ENCODE measurements around the gene CASQ1. TPM values are rescaled to one million over a fixed set of nuclear protein-coding genes. Genes with fewer than 3 reads are reported as not detected.

The CASQ1 gene
- total RNA-seq, 1 donor from 2014 or later: 0.25 TPM

DNA sequence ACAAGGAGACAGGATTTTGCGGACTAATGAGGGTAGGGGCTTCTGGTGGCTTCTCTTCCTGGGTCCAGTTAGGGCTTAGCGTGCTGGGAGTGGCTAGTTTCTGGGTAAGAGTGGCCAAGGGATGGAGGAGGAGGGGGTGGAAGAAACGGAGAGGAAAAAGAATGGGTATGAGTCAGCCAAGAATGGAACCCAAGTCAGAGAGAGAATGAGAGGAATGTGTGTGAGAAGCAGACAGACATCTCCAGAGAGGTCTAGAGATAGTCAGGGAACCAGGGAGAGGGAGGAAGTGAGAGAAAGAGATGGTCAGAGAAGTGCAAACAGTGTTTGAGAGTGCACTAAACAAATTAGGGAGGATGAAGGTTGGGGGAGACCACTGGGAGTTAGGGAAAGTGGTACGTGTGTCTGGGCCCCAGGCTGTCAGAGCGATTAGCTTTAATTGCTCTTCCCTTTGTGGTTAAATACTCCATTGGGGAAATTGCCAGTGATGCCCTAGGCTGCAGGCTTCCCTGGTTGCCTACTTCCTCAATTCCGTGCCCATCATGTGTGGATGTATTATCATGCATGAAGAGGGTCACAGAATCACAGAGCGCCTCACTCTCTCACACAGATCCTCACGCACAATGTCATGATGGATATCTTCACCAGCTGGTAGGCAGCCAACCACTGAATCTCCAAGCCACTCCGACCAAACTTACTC, 16.2 kb downstream of the CASQ1 start:
- H3K9me3 Mint-ChIP-seq (ENCODE audit: low read depth): no peaks in the 10 kb centered on the region
- no peak for DNase-seq (ENCODE audit: low spot score)
- H3K4me1 Mint-ChIP-seq (ENCODE audit: low read depth): peaks cover 64% of the 10 kb centered on the region
- peak overlapping the region; percentile 89 for H3K4me3 Mint-ChIP-seq (ENCODE audit: unreplicated experiment)
- no peaks in the 10 kb centered on the region for H3K27me3 Mint-ChIP-seq (ENCODE audit: low read depth)
- peak overlapping the region; percentile 99 for H3K27ac Mint-ChIP-seq (ENCODE audit: unreplicated experiment)
- TF ChIP-seq, protein P1, sequence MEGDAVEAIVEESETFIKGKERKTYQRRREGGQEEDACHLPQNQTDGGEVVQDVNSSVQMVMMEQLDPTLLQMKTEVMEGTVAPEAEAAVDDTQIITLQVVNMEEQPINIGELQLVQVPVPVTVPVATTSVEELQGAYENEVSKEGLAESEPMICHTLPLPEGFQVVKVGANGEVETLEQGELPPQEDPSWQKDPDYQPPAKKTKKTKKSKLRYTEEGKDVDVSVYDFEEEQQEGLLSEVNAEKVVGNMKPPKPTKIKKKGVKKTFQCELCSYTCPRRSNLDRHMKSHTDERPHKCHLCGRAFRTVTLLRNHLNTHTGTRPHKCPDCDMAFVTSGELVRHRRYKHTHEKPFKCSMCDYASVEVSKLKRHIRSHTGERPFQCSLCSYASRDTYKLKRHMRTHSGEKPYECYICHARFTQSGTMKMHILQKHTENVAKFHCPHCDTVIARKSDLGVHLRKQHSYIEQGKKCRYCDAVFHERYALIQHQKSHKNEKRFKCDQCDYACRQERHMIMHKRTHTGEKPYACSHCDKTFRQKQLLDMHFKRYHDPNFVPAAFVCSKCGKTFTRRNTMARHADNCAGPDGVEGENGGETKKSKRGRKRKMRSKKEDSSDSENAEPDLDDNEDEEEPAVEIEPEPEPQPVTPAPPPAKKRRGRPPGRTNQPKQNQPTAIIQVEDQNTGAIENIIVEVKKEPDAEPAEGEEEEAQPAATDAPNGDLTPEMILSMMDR (IDR thresholded peaks at IDR 0.05): no peak
- peaks cover 21% of the 10 kb centered on the region for H3K36me3 Mint-ChIP-seq (ENCODE audit: low read depth)

DNA sequence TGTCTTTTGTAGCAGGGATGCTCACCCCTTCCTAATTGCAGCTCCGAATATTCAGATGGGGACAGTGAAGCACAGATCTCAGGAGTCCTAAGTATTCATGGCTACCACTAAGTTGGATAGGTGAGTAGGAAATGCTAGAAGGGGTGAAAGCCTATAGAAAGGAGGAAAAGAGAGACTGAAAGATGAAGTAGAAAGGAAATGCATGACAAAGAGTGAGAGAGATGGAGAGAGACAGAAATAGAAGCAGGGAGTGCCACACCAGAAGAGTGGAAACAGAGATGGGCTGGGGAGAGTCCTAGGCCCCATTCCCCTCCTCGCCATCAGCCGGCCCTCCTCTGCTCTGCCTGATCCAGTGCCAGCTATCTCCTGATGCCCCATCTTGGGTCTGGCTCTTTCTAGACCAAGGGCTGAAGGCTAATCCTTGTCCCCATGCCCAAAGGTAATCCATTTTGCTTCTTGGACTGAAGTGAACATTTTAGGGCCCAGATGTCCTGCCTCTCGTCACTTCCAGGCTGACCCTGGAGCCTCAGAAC, 16.8 kb downstream of the CASQ1 start:
- peak overlapping the region; percentile 99 for H3K27ac Mint-ChIP-seq (ENCODE audit: unreplicated experiment)
- peaks cover 64% of the 10 kb centered on the region for H3K4me1 Mint-ChIP-seq (ENCODE audit: low read depth)
- no peaks in the 10 kb centered on the region for H3K9me3 Mint-ChIP-seq (ENCODE audit: low read depth)
- H3K36me3 Mint-ChIP-seq (ENCODE audit: low read depth): peaks cover 24% of the 10 kb centered on the region
- DNase-seq (ENCODE audit: low spot score): no peak
- peak overlapping the region; percentile 89 for H3K4me3 Mint-ChIP-seq (ENCODE audit: unreplicated experiment)
- TF ChIP-seq, protein P1 (IDR thresholded peaks at IDR 0.05): no peak
- H3K27me3 Mint-ChIP-seq (ENCODE audit: low read depth): no peaks in the 10 kb centered on the region

DNA sequence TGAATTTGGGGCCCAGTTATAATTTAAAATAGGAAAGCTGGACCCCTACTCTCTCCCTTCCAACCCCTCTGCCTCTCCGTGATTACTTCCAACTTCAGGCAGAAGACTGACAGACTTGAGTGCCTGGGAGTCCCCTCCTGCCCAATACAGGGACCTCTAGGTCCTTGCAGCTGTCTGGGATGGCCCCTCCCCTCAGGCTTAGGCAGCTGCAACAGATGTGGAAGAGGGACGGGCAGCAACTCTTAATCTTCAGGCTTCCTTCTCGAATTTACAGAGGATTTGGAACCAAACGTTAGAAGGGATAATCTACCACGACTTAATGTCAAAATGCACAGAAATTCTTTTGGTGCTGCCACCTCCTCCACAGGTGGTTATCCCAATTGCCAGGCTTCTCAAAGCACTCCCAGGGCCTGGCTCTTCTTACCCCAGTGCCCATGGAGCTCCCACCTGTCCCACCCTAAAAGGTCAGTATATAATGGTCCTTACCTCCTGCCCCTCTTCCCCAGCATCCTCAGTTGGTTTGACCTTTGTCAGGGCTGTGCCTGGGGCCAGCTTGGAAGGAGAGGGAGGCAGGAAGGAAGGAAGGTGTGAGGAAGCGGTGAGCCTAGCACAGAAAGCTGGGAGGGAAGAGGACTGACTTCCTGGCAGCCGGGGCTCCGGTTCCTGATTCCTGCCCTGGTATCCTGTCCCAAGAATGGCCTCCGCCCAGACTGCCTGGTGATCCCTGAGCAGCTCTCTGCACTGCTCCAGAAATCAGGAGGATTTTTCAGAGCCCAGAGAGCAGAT, 17.6 kb downstream of the CASQ1 start:
- H3K27ac Mint-ChIP-seq (ENCODE audit: unreplicated experiment): peak overlapping the region; percentile 99
- TF ChIP-seq, protein P1 (IDR thresholded peaks at IDR 0.05): no peak
- no peaks in the 10 kb centered on the region for H3K9me3 Mint-ChIP-seq (ENCODE audit: low read depth)
- no peaks in the 10 kb centered on the region for H3K27me3 Mint-ChIP-seq (ENCODE audit: low read depth)
- no peak overlapping the region for H3K4me3 Mint-ChIP-seq (ENCODE audit: unreplicated experiment)
- no peak for DNase-seq (ENCODE audit: low spot score)
- H3K36me3 Mint-ChIP-seq (ENCODE audit: low read depth): peaks cover 30% of the 10 kb centered on the region
- peaks cover 64% of the 10 kb centered on the region for H3K4me1 Mint-ChIP-seq (ENCODE audit: low read depth)

DNA sequence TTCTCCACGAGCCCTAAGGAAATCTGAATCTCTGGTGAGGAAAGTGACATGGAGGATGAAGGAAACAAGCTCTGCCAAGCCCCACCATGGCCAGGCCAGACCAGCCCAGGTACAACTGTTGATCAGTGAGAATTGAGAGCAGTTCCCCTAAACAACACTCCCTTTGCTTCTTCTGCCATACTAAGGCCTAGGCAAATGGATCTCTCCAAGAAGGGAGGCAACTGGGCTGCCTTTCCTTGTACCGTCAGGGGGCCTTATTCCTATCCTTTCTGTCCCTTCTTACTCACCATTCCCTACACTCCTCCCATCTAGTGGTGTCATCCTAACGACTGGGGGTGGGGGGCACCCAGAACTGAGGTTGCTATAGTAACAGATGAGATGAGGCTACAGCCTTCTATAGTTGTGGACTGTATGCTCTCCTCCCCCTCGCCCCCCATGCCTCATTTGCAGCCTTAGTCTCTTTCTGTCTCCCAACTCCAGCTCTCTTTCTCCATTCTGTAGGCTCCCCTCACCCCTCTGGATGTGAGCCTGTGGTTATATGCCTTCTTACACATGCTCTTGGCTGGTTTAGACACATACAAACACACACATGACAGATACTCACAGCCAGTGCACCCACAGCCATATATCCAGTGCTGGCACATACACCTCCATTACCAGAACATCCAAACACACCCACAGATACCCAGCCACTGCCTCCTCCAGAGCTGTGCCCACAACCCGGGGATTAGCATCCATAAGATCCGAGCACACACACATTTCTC, 18.4 kb downstream of the CASQ1 start:
- Mint-ChIP-seq H3K27ac (ENCODE audit: unreplicated experiment) (peak overlapping the region; percentile 99), H3K4me1 (ENCODE audit: low read depth) (peaks cover 64% of the 10 kb centered on the region), H3K27me3 (ENCODE audit: low read depth) (no peaks in the 10 kb centered on the region), H3K9me3 (ENCODE audit: low read depth) (no peaks in the 10 kb centered on the region), H3K36me3 (ENCODE audit: low read depth) (peaks cover 36% of the 10 kb centered on the region), H3K4me3 (ENCODE audit: unreplicated experiment) (peak overlapping the region; percentile 8)
- TF ChIP-seq, protein P1 (IDR thresholded peaks at IDR 0.05): no peak
- DNase-seq (ENCODE audit: low spot score): no peak

All from chondrocyte (in vitro differentiated cells).